ENCODE results near the gene SGMS1. TPM values are rescaled to one million over a fixed set of nuclear protein-coding genes. Genes with fewer than 3 reads are reported as not detected.

SGMS1 gene
- total and polyA plus RNA-seq, 10 donors = 5.9 to 84.3 (median 34.6) TPM

DNA sequence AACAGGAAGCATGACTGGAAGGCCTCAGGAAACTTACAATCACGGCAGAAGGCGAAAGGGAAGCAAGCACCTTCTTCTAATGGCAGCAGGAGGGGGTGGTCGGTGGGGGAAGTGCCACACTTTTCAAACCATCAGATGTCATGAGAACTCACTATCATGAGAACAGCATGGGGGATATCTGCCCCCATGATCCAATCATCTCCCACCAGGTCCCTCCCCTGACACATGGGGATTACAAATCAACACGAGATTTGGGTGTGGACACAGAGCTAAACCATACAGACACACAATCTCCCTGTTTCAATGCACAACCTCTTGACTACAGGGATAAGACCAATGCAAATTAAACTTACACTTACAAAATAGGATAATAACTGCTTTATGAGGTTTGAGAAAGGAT lies 97.6 kb downstream of the SGMS1 start:
- no peaks in the 10 kb centered on the region for H3K9me3 ChIP-seq

GRCh38 chr10:50523357-50523756 lies 100.4 kb downstream of the SGMS1 start:
- Histone ChIP-seq H3K36me3 (peaks cover 0 to 16% (median 0%) of the 10 kb centered on the region in 6 donors), H3K27ac (no peak overlapping the region), H3K9me3 (no peaks in the 10 kb centered on the region), H3K27me3 (replicated peaks in 1 of 7) (no peaks in the 10 kb centered on the region), H3K4me1 (peaks cover 0 to 11% (median 2%) of the 10 kb centered on the region in 6 donors), H3K4me3 (no peak overlapping the region)
- TF ChIP-seq, protein P1, sequence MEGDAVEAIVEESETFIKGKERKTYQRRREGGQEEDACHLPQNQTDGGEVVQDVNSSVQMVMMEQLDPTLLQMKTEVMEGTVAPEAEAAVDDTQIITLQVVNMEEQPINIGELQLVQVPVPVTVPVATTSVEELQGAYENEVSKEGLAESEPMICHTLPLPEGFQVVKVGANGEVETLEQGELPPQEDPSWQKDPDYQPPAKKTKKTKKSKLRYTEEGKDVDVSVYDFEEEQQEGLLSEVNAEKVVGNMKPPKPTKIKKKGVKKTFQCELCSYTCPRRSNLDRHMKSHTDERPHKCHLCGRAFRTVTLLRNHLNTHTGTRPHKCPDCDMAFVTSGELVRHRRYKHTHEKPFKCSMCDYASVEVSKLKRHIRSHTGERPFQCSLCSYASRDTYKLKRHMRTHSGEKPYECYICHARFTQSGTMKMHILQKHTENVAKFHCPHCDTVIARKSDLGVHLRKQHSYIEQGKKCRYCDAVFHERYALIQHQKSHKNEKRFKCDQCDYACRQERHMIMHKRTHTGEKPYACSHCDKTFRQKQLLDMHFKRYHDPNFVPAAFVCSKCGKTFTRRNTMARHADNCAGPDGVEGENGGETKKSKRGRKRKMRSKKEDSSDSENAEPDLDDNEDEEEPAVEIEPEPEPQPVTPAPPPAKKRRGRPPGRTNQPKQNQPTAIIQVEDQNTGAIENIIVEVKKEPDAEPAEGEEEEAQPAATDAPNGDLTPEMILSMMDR (IDR thresholded peaks at IDR 0.05 in 8 of 11, conservative IDR thresholded peaks at IDR 0.05 in 3 of 11) = no peak
- TF ChIP-seq POLR2AphosphoS5 (IDR thresholded peaks at IDR 0.05) (no peak), POLR2A (IDR thresholded peaks at IDR 0.05) (no peak)
- intact Hi-C loops (cut with DNase I; ENCODE audit: low total_unique reads) = no loop called here
- DNase-seq = no peak

More for the DNA sequence above, 97.6 kb downstream of the SGMS1 start:
- intact Hi-C loops (cut with DNase I; ENCODE audit: low total_unique reads) = no loop called here
- no peak overlapping the region for H3K27ac ChIP-seq
- H3K36me3 ChIP-seq = no peaks in the 10 kb centered on the region
- H3K27me3 ChIP-seq (replicated peaks in 1 of 7) = no peaks in the 10 kb centered on the region
- DNase-seq = no peak
- no peak overlapping the region for H3K4me3 ChIP-seq
- WGBS, 5 donors = 88 to 93% (median 91%) methylated on average over 4 of the region's 4 CpGs
- TF ChIP-seq POLR2AphosphoS5 (IDR thresholded peaks at IDR 0.05) = no peak
- TF ChIP-seq, protein P1 (IDR thresholded peaks at IDR 0.05 in 8 of 11, conservative IDR thresholded peaks at IDR 0.05 in 3 of 11) = no peak
- TF ChIP-seq POLR2A (IDR thresholded peaks at IDR 0.05) = no peak
- peaks cover 0 to 11% (median 3%) of the 10 kb centered on the region in 6 donors for H3K4me1 ChIP-seq

- Histone ChIP-seq H3K36me3 (peaks cover 0 to 20% (median 0%) of the 10 kb centered on the region in 6 donors), H3K27me3 (replicated peaks in 1 of 7) (no peaks in the 10 kb centered on the region), H3K4me3 (no peak overlapping the region), H3K9me3 (no peaks in the 10 kb centered on the region), H3K27ac (no peak overlapping the region), H3K4me1 (peaks cover 0 to 9% (median 2%) of the 10 kb centered on the region in 6 donors)
- intact Hi-C loops (cut with DNase I; ENCODE audit: low total_unique reads) = no loop called here
- WGBS, 5 donors = 66 to 92% (median 74%) methylated on average over 2 of the region's 2 CpGs
- TF ChIP-seq, protein P1 (IDR thresholded peaks at IDR 0.05 in 8 of 11, conservative IDR thresholded peaks at IDR 0.05 in 3 of 11) = no peak
- no peak for TF ChIP-seq POLR2AphosphoS5 (IDR thresholded peaks at IDR 0.05)
- TF ChIP-seq POLR2A (IDR thresholded peaks at IDR 0.05) = no peak
- no peak for DNase-seq
Measured at GRCh38 chr10:50522908-50523307, 100.8 kb downstream of the SGMS1 start.

GRCh38 chr10:50520115-50520514 lies 103.6 kb downstream of the SGMS1 start:
- H3K4me1 ChIP-seq = no peaks in the 10 kb centered on the region
- DNase-seq = no peak
- H3K36me3 ChIP-seq = peaks cover 0 to 25% (median 0%) of the 10 kb centered on the region in 6 donors
- no peaks in the 10 kb centered on the region for H3K9me3 ChIP-seq
- WGBS, 5 donors = 97 to 100% (median 98%) methylated on average over 3 of the region's 3 CpGs
- intact Hi-C loops (cut with DNase I; ENCODE audit: low total_unique reads) = no loop called here
- H3K27me3 ChIP-seq (replicated peaks in 1 of 7) = no peaks in the 10 kb centered on the region
- H3K4me3 ChIP-seq = no peak overlapping the region
- H3K27ac ChIP-seq = no peak overlapping the region
- TF ChIP-seq POLR2A (IDR thresholded peaks at IDR 0.05) (no peak), POLR2AphosphoS5 (IDR thresholded peaks at IDR 0.05) (no peak)
- TF ChIP-seq, protein P1 (IDR thresholded peaks at IDR 0.05 in 8 of 11, conservative IDR thresholded peaks at IDR 0.05 in 3 of 11) = no peak
